ENCODE measurements around the gene HEG1. TPM values are rescaled to one million over a fixed set of nuclear protein-coding genes. Genes with fewer than 3 reads are reported as not detected.

HEG1 gene
- total RNA-seq, 1 experiment from 2014 or later: 1.2 TPM

DNA sequence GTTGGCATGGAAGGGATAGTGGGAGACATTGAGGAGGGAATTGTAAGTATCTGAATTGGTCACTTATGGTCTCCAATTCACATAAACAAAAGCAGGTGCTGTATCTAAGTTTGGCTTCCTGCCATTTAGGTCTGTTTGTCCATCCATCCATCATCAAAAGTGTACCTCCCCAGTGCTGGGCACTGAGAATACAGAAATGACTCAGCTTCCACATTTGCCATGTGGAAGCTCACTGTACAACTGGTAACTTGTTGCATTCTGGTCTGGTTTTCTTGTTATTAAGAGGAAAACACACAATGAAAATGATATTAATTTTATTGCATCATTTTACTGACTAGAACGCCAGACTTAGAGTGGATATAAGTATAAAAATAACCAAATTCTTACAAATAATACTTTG is 90.4 kb downstream of the HEG1 start:
- no peak overlapping the region for H3K4me3 ChIP-seq (ENCODE audit: low read length)
- no peak overlapping the region for H3K9ac ChIP-seq (ENCODE audit: low read length)
- no peaks in the 10 kb centered on the region for H3K9me3 ChIP-seq (ENCODE audit: low read length)
- no peaks in the 10 kb centered on the region for H3K4me1 ChIP-seq (ENCODE audit: insufficient read depth, low read length)
- ChIA-PET CTCF (no interaction called here), POLR2A (ENCODE audit: unreplicated experiment) (no interaction called here)
- no peaks in the 10 kb centered on the region for H3K9me2 ChIP-seq (replicated peaks; ENCODE audit: low read length)
- H3F3A ChIP-seq (ENCODE audit: low read length, unreplicated experiment): no peaks in the 10 kb centered on the region
- H3K27me3 ChIP-seq (ENCODE audit: low read length): no peaks in the 10 kb centered on the region
- H3K27ac ChIP-seq (ENCODE audit: low read length): no peak overlapping the region
- no peaks in the 10 kb centered on the region for H3K79me2 ChIP-seq (ENCODE audit: low read length)
- no peaks in the 10 kb centered on the region for H4K20me1 ChIP-seq (ENCODE audit: low read length)
- no peak overlapping the region for H2AFZ ChIP-seq (ENCODE audit: low read length)
- DNase-seq (no peak), ATAC-seq (no peak)
- no peaks in the 10 kb centered on the region for H3K36me3 ChIP-seq (ENCODE audit: low read depth, low read length)
- intact Hi-C loops (cut with micrococcal nuclease): no loop called here
- no TSS peak for BruUV-seq (replicated peaks)
- no peak overlapping the region for H3K4me2 ChIP-seq (ENCODE audit: low read length)
- TF ChIP-seq, protein P1, sequence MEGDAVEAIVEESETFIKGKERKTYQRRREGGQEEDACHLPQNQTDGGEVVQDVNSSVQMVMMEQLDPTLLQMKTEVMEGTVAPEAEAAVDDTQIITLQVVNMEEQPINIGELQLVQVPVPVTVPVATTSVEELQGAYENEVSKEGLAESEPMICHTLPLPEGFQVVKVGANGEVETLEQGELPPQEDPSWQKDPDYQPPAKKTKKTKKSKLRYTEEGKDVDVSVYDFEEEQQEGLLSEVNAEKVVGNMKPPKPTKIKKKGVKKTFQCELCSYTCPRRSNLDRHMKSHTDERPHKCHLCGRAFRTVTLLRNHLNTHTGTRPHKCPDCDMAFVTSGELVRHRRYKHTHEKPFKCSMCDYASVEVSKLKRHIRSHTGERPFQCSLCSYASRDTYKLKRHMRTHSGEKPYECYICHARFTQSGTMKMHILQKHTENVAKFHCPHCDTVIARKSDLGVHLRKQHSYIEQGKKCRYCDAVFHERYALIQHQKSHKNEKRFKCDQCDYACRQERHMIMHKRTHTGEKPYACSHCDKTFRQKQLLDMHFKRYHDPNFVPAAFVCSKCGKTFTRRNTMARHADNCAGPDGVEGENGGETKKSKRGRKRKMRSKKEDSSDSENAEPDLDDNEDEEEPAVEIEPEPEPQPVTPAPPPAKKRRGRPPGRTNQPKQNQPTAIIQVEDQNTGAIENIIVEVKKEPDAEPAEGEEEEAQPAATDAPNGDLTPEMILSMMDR (conservative IDR thresholded peaks at IDR 0.05; ENCODE audit: low read depth, low read length): no peak
- TF ChIP-seq EZH2phosphoT487 (IDR thresholded peaks at IDR 0.05; ENCODE audit: borderline replicate concordance, low read length): no peak
- no peak for TF ChIP-seq EZH2 (IDR thresholded peaks at IDR 0.05; ENCODE audit: low read length, unreplicated experiment)

DNA sequence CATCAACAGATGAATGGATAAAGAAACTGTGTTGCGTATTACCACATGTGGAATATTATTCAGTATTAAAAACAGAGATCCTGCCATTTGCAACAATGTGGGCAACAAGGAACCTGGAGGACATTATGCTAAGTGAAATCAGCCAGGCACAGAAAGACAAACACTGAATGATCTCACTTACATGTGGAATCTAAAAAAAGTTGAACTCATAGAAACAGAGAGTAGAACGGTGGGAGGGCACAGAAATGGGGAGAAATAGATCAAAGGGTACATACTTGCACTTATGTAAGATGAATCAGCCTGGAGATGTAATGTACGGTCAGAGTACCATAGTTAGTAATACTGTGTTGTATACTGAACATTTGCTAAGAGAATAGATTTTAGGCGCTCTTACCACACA is 91.4 kb downstream of the HEG1 start:
- DNase-seq: no peak
- Histone ChIP-seq H3K9me2 (replicated peaks; ENCODE audit: low read length) (no peaks in the 10 kb centered on the region), H3K4me3 (ENCODE audit: low read length) (no peak overlapping the region), H3K9ac (ENCODE audit: low read length) (no peak overlapping the region), H3K36me3 (ENCODE audit: low read depth, low read length) (no peaks in the 10 kb centered on the region), H3K4me1 (ENCODE audit: insufficient read depth, low read length) (no peaks in the 10 kb centered on the region), H3K27me3 (ENCODE audit: low read length) (no peaks in the 10 kb centered on the region), H2AFZ (ENCODE audit: low read length) (no peak overlapping the region), H3F3A (ENCODE audit: low read length, unreplicated experiment) (no peaks in the 10 kb centered on the region), H3K79me2 (ENCODE audit: low read length) (no peaks in the 10 kb centered on the region), H4K20me1 (ENCODE audit: low read length) (no peaks in the 10 kb centered on the region), H3K27ac (ENCODE audit: low read length) (no peak overlapping the region), H3K9me3 (ENCODE audit: low read length) (no peaks in the 10 kb centered on the region), H3K4me2 (ENCODE audit: low read length) (no peak overlapping the region)
- ATAC-seq: no peak
- no TSS peak for BruUV-seq (replicated peaks)
- ChIA-PET POLR2A (ENCODE audit: unreplicated experiment) (no interaction called here), CTCF (no interaction called here)
- no peak for TF ChIP-seq EZH2 (IDR thresholded peaks at IDR 0.05; ENCODE audit: low read length, unreplicated experiment)
- TF ChIP-seq, protein P1 (conservative IDR thresholded peaks at IDR 0.05; ENCODE audit: low read depth, low read length): no peak
- no peak for TF ChIP-seq EZH2phosphoT487 (IDR thresholded peaks at IDR 0.05; ENCODE audit: borderline replicate concordance, low read length)
- intact Hi-C loops (cut with micrococcal nuclease): no loop called here

DNA sequence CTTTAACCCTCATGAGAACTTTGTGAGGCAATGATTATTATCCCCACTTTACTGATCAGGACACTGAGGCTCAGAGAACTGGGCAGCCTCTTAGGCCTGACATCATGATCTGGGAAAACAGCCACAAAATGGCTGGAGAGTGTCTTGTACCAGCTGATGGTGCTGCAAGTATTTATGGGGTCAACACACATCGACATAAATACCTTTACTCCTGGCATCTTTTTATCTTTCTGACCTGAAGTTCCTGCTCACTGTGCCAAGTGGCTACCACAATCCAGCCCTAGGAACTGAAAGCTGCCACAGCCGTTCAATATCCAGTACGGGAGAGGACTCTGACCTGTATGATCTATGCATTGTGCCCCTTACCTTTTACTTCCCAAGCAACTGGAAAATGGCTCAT is 92.0 kb downstream of the HEG1 start:
- Histone ChIP-seq H3K9ac (ENCODE audit: low read length) (no peak overlapping the region), H2AFZ (ENCODE audit: low read length) (no peak overlapping the region), H3K9me3 (ENCODE audit: low read length) (no peaks in the 10 kb centered on the region), H3K36me3 (ENCODE audit: low read depth, low read length) (no peaks in the 10 kb centered on the region), H3K9me2 (replicated peaks; ENCODE audit: low read length) (no peaks in the 10 kb centered on the region), H3K4me1 (ENCODE audit: insufficient read depth, low read length) (no peaks in the 10 kb centered on the region), H3K79me2 (ENCODE audit: low read length) (no peaks in the 10 kb centered on the region), H3K4me2 (ENCODE audit: low read length) (no peak overlapping the region), H4K20me1 (ENCODE audit: low read length) (no peaks in the 10 kb centered on the region), H3F3A (ENCODE audit: low read length, unreplicated experiment) (no peaks in the 10 kb centered on the region), H3K27ac (ENCODE audit: low read length) (no peak overlapping the region), H3K27me3 (ENCODE audit: low read length) (no peaks in the 10 kb centered on the region), H3K4me3 (ENCODE audit: low read length) (no peak overlapping the region)
- DNase-seq (no peak), ATAC-seq (no peak)
- no TSS peak for BruUV-seq (replicated peaks)
- intact Hi-C loops (cut with micrococcal nuclease): no loop called here
- ChIA-PET POLR2A (ENCODE audit: unreplicated experiment) (no interaction called here), CTCF (no interaction called here)
- TF ChIP-seq EZH2phosphoT487 (IDR thresholded peaks at IDR 0.05; ENCODE audit: borderline replicate concordance, low read length) (no peak), EZH2 (IDR thresholded peaks at IDR 0.05; ENCODE audit: low read length, unreplicated experiment) (no peak)
- TF ChIP-seq, protein P1 (conservative IDR thresholded peaks at IDR 0.05; ENCODE audit: low read depth, low read length): no peak
